ENCODE data around the gene PRMT9.

- TF ChIP-seq CTCF (IDR thresholded peaks at IDR 0.05; ENCODE audit: low read depth, low read length, poor library complexity, severe bottlenecking) (no peak), EZH2phosphoT487 (IDR thresholded peaks at IDR 0.05; ENCODE audit: borderline replicate concordance, low read length) (no peak)
These were observed 7.9 kb upstream of the PRMT9 start for GRCh38 chr4:147691820-147692219.
